ENCODE results near the gene TUBA4A.

DNA sequence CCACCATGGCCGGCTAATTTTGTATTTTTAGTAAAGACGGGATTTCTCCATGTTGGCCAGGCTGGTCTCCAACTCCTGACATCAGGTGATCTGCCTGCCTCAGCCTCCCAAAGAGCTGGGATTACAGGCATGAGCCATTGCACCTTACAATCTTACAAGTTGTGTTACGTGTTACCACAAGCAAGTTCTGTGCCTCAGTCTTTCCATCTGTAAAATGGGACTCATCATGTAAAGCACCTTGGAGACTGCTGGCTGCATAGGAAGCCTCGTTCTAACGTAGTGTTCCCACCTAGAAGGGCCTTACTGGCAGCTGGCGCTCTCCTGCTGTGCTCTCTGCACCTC, 35.4 kb upstream of the TUBA4A start:
- no peak for TF ChIP-seq EZH2 (IDR thresholded peaks at IDR 0.05; ENCODE audit: borderline replicate concordance)
- TF ChIP-seq, protein P1, sequence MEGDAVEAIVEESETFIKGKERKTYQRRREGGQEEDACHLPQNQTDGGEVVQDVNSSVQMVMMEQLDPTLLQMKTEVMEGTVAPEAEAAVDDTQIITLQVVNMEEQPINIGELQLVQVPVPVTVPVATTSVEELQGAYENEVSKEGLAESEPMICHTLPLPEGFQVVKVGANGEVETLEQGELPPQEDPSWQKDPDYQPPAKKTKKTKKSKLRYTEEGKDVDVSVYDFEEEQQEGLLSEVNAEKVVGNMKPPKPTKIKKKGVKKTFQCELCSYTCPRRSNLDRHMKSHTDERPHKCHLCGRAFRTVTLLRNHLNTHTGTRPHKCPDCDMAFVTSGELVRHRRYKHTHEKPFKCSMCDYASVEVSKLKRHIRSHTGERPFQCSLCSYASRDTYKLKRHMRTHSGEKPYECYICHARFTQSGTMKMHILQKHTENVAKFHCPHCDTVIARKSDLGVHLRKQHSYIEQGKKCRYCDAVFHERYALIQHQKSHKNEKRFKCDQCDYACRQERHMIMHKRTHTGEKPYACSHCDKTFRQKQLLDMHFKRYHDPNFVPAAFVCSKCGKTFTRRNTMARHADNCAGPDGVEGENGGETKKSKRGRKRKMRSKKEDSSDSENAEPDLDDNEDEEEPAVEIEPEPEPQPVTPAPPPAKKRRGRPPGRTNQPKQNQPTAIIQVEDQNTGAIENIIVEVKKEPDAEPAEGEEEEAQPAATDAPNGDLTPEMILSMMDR (IDR thresholded peaks at IDR 0.05; ENCODE audit: poor library complexity) = no peak

Measured in hepatocyte (in vitro differentiated cells).